ENCODE measurements around the gene DEGS1.

DEGS1 gene

GRCh38 chr1:224141693-224142092 is 41.3 kb upstream of the DEGS1 start:
- no CpG with 5 or more reads among the region's 3 CpGs for WGBS (ENCODE audit: extremely low coverage, insufficient coverage, insufficient read length)
- Histone ChIP-seq H3K4me2 (ENCODE audit: low read length) (no peak overlapping the region), H3K9me3 (ENCODE audit: insufficient read depth, low read depth, low read length) (no peaks in the 10 kb centered on the region), H3K27me3 (ENCODE audit: insufficient read depth, low read length) (no peaks in the 10 kb centered on the region), H3K9ac (ENCODE audit: low read length) (no peak overlapping the region), H3K4me3 (ENCODE audit: low read depth, low read length) (no peak overlapping the region), H3K79me2 (ENCODE audit: control insufficient read depth, insufficient read depth, low read length, poor library complexity) (no peaks in the 10 kb centered on the region), H4K8ac (ENCODE audit: low read depth, low read length) (no peak overlapping the region), H2AK5ac (ENCODE audit: low read length) (no peak overlapping the region), H3K27ac (ENCODE audit: low read depth, low read length) (no peak overlapping the region), H3K36me3 (ENCODE audit: control insufficient read depth in 1 of 2, insufficient read depth in 2 of 2, low read length in 2 of 2) (peaks cover 19 to 22% of the 10 kb centered on the region in 2 experiments), H3K14ac (ENCODE audit: low read length) (no peak overlapping the region), H3K79me1 (ENCODE audit: low read length) (no peaks in the 10 kb centered on the region), H2AFZ (ENCODE audit: insufficient read depth, low read length, poor library complexity) (no peak overlapping the region), H2BK120ac (ENCODE audit: insufficient read depth, low read length, poor library complexity) (no peak overlapping the region), H2BK5ac (ENCODE audit: low read depth, low read length, poor library complexity) (no peak overlapping the region), H3K18ac (ENCODE audit: low read length) (no peak overlapping the region), H4K91ac (ENCODE audit: low read depth, low read length) (no peak overlapping the region), H3K4ac (ENCODE audit: low read depth, low read length) (no peak overlapping the region), H4K12ac (ENCODE audit: low read depth, low read length) (no peak overlapping the region), H3K4me1 (ENCODE audit: control insufficient read depth in 1 of 2, insufficient read depth in 2 of 2, low read length in 2 of 2) (no peaks in the 10 kb centered on the region), H3K23ac (ENCODE audit: low read length) (no peak overlapping the region), H2BK12ac (ENCODE audit: low read length) (no peak overlapping the region)
- no peak for DNase-seq

- H2BK12ac ChIP-seq (ENCODE audit: low read length), result no peak overlapping the region
- H3K79me1 ChIP-seq (ENCODE audit: low read length), result no peaks in the 10 kb centered on the region
- H3K4me2 ChIP-seq (ENCODE audit: low read length), result no peak overlapping the region
- no peak overlapping the region for H2BK5ac ChIP-seq (ENCODE audit: low read depth, low read length, poor library complexity)
- H2AK5ac ChIP-seq (ENCODE audit: low read length), result no peak overlapping the region
- H3K9ac ChIP-seq (ENCODE audit: low read length), result no peak overlapping the region
- peaks cover 3 to 14% of the 10 kb centered on the region in 2 experiments for H3K36me3 ChIP-seq (ENCODE audit: control insufficient read depth in 1 of 2, insufficient read depth in 2 of 2, low read length in 2 of 2)
- no peak overlapping the region for H3K14ac ChIP-seq (ENCODE audit: low read length)
- no peak overlapping the region for H3K18ac ChIP-seq (ENCODE audit: low read length)
- no peak overlapping the region for H3K4ac ChIP-seq (ENCODE audit: low read depth, low read length)
- H4K91ac ChIP-seq (ENCODE audit: low read depth, low read length), result no peak overlapping the region
- no peak overlapping the region for H3K4me3 ChIP-seq (ENCODE audit: low read depth, low read length)
- no peaks in the 10 kb centered on the region for H3K4me1 ChIP-seq (ENCODE audit: control insufficient read depth in 1 of 2, insufficient read depth in 2 of 2, low read length in 2 of 2)
- H2BK120ac ChIP-seq (ENCODE audit: insufficient read depth, low read length, poor library complexity), result no peak overlapping the region
- H4K12ac ChIP-seq (ENCODE audit: low read depth, low read length), result no peak overlapping the region
- WGBS (ENCODE audit: extremely low coverage, insufficient coverage, insufficient read length), result no CpG with 5 or more reads among the region's 1 CpG
- no peak overlapping the region for H3K27ac ChIP-seq (ENCODE audit: low read depth, low read length)
- no peak overlapping the region for H2AFZ ChIP-seq (ENCODE audit: insufficient read depth, low read length, poor library complexity)
- no peaks in the 10 kb centered on the region for H3K9me3 ChIP-seq (ENCODE audit: insufficient read depth, low read depth, low read length)
- H3K79me2 ChIP-seq (ENCODE audit: control insufficient read depth, insufficient read depth, low read length, poor library complexity), result no peaks in the 10 kb centered on the region
- peak in 1 of 2 donors; percentile 59 for DNase-seq
- H3K23ac ChIP-seq (ENCODE audit: low read length), result no peak overlapping the region
- H4K8ac ChIP-seq (ENCODE audit: low read depth, low read length), result no peak overlapping the region
- H3K27me3 ChIP-seq (ENCODE audit: insufficient read depth, low read length), result no peaks in the 10 kb centered on the region
These were observed 33.3 kb upstream of the DEGS1 start for GRCh38 chr1:224149709-224150108.

GRCh38 chr1:224151117-224151516 is 31.9 kb upstream of the DEGS1 start:
- Histone ChIP-seq H3K4me2 (ENCODE audit: low read length) (no peak overlapping the region), H3K36me3 (ENCODE audit: control insufficient read depth in 1 of 2, insufficient read depth in 2 of 2, low read length in 2 of 2) (peaks cover 3 to 7% of the 10 kb centered on the region in 2 experiments), H3K23ac (ENCODE audit: low read length) (no peak overlapping the region), H3K14ac (ENCODE audit: low read length) (no peak overlapping the region), H3K4me1 (ENCODE audit: control insufficient read depth in 1 of 2, insufficient read depth in 2 of 2, low read length in 2 of 2) (no peaks in the 10 kb centered on the region), H3K9ac (ENCODE audit: low read length) (no peak overlapping the region), H3K4ac (ENCODE audit: low read depth, low read length) (no peak overlapping the region), H3K79me2 (ENCODE audit: control insufficient read depth, insufficient read depth, low read length, poor library complexity) (no peaks in the 10 kb centered on the region), H2BK120ac (ENCODE audit: insufficient read depth, low read length, poor library complexity) (no peak overlapping the region), H4K91ac (ENCODE audit: low read depth, low read length) (no peak overlapping the region), H3K79me1 (ENCODE audit: low read length) (no peaks in the 10 kb centered on the region), H2BK5ac (ENCODE audit: low read depth, low read length, poor library complexity) (no peak overlapping the region), H3K27me3 (ENCODE audit: insufficient read depth, low read length) (no peaks in the 10 kb centered on the region), H2AFZ (ENCODE audit: insufficient read depth, low read length, poor library complexity) (no peak overlapping the region), H4K8ac (ENCODE audit: low read depth, low read length) (no peak overlapping the region), H4K12ac (ENCODE audit: low read depth, low read length) (no peak overlapping the region), H3K27ac (ENCODE audit: low read depth, low read length) (no peak overlapping the region), H2AK5ac (ENCODE audit: low read length) (no peak overlapping the region), H3K4me3 (ENCODE audit: low read depth, low read length) (no peak overlapping the region), H3K9me3 (ENCODE audit: insufficient read depth, low read depth, low read length) (no peaks in the 10 kb centered on the region), H2BK12ac (ENCODE audit: low read length) (no peak overlapping the region), H3K18ac (ENCODE audit: low read length) (no peak overlapping the region)
- no CpG with 5 or more reads among the region's 3 CpGs for WGBS (ENCODE audit: extremely low coverage, insufficient coverage, insufficient read length)
- DNase-seq, result no peak

- Histone ChIP-seq H3K4me2 (ENCODE audit: low read length) (no peak overlapping the region), H3K14ac (ENCODE audit: low read length) (no peak overlapping the region), H2AK5ac (ENCODE audit: low read length) (no peak overlapping the region), H2BK120ac (ENCODE audit: insufficient read depth, low read length, poor library complexity) (no peak overlapping the region), H3K9ac (ENCODE audit: low read length) (no peak overlapping the region), H2BK5ac (ENCODE audit: low read depth, low read length, poor library complexity) (no peak overlapping the region), H3K4me1 (ENCODE audit: control insufficient read depth in 1 of 2, insufficient read depth in 2 of 2, low read length in 2 of 2) (no peaks in the 10 kb centered on the region), H4K8ac (ENCODE audit: low read depth, low read length) (no peak overlapping the region), H3K79me2 (ENCODE audit: control insufficient read depth, insufficient read depth, low read length, poor library complexity) (no peaks in the 10 kb centered on the region), H3K27ac (ENCODE audit: low read depth, low read length) (no peak overlapping the region), H2BK12ac (ENCODE audit: low read length) (no peak overlapping the region), H3K27me3 (ENCODE audit: insufficient read depth, low read length) (no peaks in the 10 kb centered on the region), H3K23ac (ENCODE audit: low read length) (no peak overlapping the region), H3K4me3 (ENCODE audit: low read depth, low read length) (no peak overlapping the region), H3K4ac (ENCODE audit: low read depth, low read length) (no peak overlapping the region), H3K36me3 (ENCODE audit: control insufficient read depth in 1 of 2, insufficient read depth in 2 of 2, low read length in 2 of 2) (peaks cover 13 to 17% of the 10 kb centered on the region in 2 experiments), H3K79me1 (ENCODE audit: low read length) (no peaks in the 10 kb centered on the region), H2AFZ (ENCODE audit: insufficient read depth, low read length, poor library complexity) (no peak overlapping the region), H3K18ac (ENCODE audit: low read length) (no peak overlapping the region), H4K91ac (ENCODE audit: low read depth, low read length) (no peak overlapping the region), H3K9me3 (ENCODE audit: insufficient read depth, low read depth, low read length) (no peaks in the 10 kb centered on the region), H4K12ac (ENCODE audit: low read depth, low read length) (no peak overlapping the region)
- WGBS (ENCODE audit: extremely low coverage, insufficient coverage, insufficient read length), result no CpG with 5 or more reads among the region's 11 CpGs
- no peak for DNase-seq
These were observed 25.7 kb upstream of the DEGS1 start for GRCh38 chr1:224157316-224157715.

All from trophoblast cell (in vitro differentiated cells and primary cell).